ENCODE results near the gene TRIM17. TPM values are rescaled to one million over a fixed set of nuclear protein-coding genes. Genes with fewer than 3 reads are reported as not detected.

Gene TRIM17
- total and polyA plus RNA-seq, 2 experiments from 2014 or later: 0.86 to 1.1 TPM

DNA sequence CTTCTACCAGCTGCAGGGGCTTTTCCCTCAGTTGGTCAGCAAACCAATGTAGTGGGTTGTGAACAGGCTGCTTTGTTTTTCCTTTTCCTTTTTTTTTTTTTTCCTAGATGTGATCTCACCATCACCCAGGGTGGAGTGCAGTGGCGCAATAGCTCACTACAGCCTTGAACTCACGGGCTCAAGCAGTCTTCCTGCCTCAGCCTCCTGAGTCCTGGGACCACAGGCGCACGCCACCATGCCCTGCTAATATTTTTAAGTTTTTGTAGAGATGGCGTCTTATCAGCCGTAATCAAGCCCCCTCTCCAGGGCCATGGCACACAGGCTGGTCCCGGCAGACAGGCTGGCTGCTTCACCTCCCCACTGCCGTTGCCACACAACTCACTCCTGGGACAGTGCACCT lies 6.6 kb downstream of the TRIM17 start (continued):
- TF ChIP-seq JUNB (IDR thresholded peaks at IDR 0.05; ENCODE audit: unreplicated experiment): no peak
- TF ChIP-seq, protein P1, sequence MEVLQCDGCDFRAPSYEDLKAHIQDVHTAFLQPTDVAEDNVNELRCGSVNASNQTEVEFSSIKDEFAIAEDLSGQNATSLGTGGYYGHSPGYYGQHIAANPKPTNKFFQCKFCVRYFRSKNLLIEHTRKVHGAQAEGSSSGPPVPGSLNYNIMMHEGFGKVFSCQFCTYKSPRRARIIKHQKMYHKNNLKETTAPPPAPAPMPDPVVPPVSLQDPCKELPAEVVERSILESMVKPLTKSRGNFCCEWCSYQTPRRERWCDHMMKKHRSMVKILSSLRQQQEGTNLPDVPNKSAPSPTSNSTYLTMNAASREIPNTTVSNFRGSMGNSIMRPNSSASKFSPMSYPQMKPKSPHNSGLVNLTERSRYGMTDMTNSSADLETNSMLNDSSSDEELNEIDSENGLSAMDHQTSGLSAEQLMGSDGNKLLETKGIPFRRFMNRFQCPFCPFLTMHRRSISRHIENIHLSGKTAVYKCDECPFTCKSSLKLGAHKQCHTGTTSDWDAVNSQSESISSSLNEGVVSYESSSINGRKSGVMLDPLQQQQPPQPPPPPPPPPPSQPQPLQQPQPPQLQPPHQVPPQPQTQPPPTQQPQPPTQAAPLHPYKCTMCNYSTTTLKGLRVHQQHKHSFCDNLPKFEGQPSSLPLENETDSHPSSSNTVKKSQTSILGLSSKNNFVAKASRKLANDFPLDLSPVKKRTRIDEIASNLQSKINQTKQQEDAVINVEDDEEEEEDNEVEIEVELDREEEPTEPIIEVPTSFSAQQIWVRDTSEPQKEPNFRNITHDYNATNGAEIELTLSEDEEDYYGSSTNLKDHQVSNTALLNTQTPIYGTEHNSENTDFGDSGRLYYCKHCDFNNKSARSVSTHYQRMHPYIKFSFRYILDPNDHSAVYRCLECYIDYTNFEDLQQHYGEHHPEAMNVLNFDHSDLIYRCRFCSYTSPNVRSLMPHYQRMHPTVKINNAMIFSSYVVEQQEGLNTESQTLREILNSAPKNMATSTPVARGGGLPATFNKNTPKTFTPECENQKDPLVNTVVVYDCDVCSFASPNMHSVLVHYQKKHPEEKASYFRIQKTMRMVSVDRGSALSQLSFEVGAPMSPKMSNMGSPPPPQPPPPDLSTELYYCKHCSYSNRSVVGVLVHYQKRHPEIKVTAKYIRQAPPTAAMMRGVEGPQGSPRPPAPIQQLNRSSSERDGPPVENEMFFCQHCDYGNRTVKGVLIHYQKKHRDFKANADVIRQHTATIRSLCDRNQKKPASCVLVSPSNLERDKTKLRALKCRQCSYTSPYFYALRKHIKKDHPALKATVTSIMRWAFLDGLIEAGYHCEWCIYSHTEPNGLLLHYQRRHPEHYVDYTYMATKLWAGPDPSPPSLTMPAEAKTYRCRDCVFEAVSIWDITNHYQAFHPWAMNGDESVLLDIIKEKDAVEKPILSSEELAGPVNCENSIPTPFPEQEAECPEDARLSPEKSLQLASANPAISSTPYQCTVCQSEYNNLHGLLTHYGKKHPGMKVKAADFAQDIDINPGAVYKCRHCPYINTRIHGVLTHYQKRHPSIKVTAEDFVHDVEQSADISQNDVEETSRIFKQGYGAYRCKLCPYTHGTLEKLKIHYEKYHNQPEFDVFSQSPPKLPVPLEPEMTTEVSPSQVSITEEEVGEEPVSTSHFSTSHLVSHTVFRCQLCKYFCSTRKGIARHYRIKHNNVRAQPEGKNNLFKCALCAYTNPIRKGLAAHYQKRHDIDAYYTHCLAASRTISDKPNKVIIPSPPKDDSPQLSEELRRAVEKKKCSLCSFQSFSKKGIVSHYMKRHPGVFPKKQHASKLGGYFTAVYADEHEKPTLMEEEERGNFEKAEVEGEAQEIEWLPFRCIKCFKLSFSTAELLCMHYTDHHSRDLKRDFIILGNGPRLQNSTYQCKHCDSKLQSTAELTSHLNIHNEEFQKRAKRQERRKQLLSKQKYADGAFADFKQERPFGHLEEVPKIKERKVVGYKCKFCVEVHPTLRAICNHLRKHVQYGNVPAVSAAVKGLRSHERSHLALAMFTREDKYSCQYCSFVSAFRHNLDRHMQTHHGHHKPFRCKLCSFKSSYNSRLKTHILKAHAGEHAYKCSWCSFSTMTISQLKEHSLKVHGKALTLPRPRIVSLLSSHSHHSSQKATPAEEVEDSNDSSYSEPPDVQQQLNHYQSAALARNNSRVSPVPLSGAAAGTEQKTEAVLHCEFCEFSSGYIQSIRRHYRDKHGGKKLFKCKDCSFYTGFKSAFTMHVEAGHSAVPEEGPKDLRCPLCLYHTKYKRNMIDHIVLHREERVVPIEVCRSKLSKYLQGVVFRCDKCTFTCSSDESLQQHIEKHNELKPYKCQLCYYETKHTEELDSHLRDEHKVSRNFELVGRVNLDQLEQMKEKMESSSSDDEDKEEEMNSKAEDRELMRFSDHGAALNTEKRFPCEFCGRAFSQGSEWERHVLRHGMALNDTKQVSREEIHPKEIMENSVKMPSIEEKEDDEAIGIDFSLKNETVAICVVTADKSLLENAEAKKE (CRISPR knock-in tag; IDR thresholded peaks at IDR 0.05): no peak

- ATAC-seq (no peak), DNase-seq (ENCODE audit: low spot score) (no peak)
- Histone ChIP-seq H3K27ac (ENCODE audit: low read depth) (no peak overlapping the region), H3F3A (replicated peaks; ENCODE audit: low read depth) (0 out of 2 replicates have a peak, but pooled peaks cover 4% of the 10 kb centered on the region), H3K27me3 (ENCODE audit: insufficient read depth) (peaks cover 21% of the 10 kb centered on the region), H2AFZ (no peak overlapping the region), H3K79me2 (replicated peaks; ENCODE audit: insufficient read depth) (peaks cover 22% of the 10 kb centered on the region), H3K4me1 (ENCODE audit: insufficient read depth) (peaks cover 15% of the 10 kb centered on the region), H3K36me3 (ENCODE audit: insufficient read depth) (no peaks in the 10 kb centered on the region), H3K9me2 (ENCODE audit: insufficient read depth) (no peaks in the 10 kb centered on the region), H3K4me2 (no peak overlapping the region; the same call in 1 of the 2 replicates), H3K4me3 (no peak overlapping the region), H4K20me1 (replicated peaks; ENCODE audit: insufficient read depth) (peaks cover 14% of the 10 kb centered on the region)
- Mint-ChIP-seq H3K27ac (no peak overlapping the region), H3K4me3 (no peak overlapping the region), H3K9me3 (no peaks in the 10 kb centered on the region), H3K36me3 (ENCODE audit: low read depth) (peaks cover 5% of the 10 kb centered on the region), H3K27me3 (ENCODE audit: insufficient read depth, low read depth, poor library complexity) (peaks cover 14% of the 10 kb centered on the region), H3K4me1 (peaks cover 20% of the 10 kb centered on the region)
- TF ChIP-seq ZNF114 (CRISPR knock-in tag; IDR thresholded peaks at IDR 0.05): no peak
- TF ChIP-seq, protein P1 (CRISPR knock-in tag; IDR thresholded peaks at IDR 0.05): no peak
- no peak for TF ChIP-seq EZH2 (IDR thresholded peaks at IDR 0.05; ENCODE audit: low read depth, unreplicated experiment)
- no peak for TF ChIP-seq POLR2AphosphoS5 (IDR thresholded peaks at IDR 0.05; ENCODE audit: low read depth)
Observed at GRCh38 chr1:228408869-228409805, 7.5 kb downstream of the TRIM17 start.
